Neural cell (in vitro differentiated cells): ENCODE data around the gene LIX1L.

ENCODE experiments used
- CTCF ChIP-seq: fragments of 450-650 bp; IDR thresholded peaks from 2 replicates; pipeline ENCODE4 v1.5.1; 2014; ENCODE audit warnings: antibody characterized with exemption, mild to moderate bottlenecking, moderate library complexity; ENCODE audit not compliant: poor library complexity, severe bottlenecking
- EZH2 ChIP-seq: fragments of 200-600, 300-800 bp; shearing (Covaris generic), sonication (generic); IDR thresholded peaks from 2 replicates; pipeline ENCODE4 v1.6.1; 2014; ENCODE audit warnings: antibody characterized with exemption, low read length, borderline replicate concordance, mild to moderate bottlenecking; ENCODE audit not compliant: insufficient read depth, poor library complexity, severe bottlenecking
- POLR2AphosphoS5 ChIP-seq: IDR thresholded peaks from 2 replicates; pipeline ENCODE4 v1.6.1; 2012
- RAD21 ChIP-seq: fragments of 450-650 bp; conservative IDR thresholded peaks from 2 replicates; pipeline ENCODE4 v1.6.1; 2014; ENCODE audit warnings: antibody characterized with exemption, mild to moderate bottlenecking, moderate library complexity

GRCh38 chr1:145975216-145975615, 17.4 kb upstream of the LIX1L start:
- TF ChIP-seq CTCF (no peak), EZH2 (no peak), POLR2AphosphoS5 (no peak), RAD21 (no peak)
